ENCODE results near the gene ANKRD52.
"Not testable (repeated sequence)": the region's sequence is repeated elsewhere in the genome, so short reads cannot be mapped to it uniquely, and the experiment has no call there.

ANKRD52 gene

DNA sequence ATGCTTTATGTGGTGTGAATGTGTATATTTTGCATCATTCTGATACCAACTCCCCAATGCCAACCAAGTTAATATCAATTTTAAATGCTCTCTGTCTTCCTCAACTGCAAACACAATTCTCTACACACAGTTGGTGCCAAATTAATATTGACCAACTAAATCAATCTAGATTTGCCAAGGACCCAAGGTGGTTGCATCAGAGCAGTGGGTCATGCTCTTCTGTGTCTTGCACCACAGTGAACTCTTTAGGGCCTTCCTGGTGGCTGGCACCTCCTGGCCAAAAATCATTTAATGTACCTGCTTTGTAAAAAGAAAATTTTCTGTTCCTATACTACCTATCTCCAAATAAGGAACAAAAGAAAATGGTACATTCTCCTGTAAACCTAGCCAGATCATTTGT, 22.7 kb upstream of the ANKRD52 start:
- Histone ChIP-seq H3K9me3 (no peaks in the 10 kb centered on the region), H3K36me3 (peaks cover 83 to 100% (median 89%) of the 10 kb centered on the region in 3 donors), H3K4me1 (no peaks in the 10 kb centered on the region), H3K4me3 (no peak overlapping the region), H3K27ac (no peak overlapping the region), H3K27me3 (no peaks in the 10 kb centered on the region)
- DNase-seq = no peak
- TF ChIP-seq, protein P1, sequence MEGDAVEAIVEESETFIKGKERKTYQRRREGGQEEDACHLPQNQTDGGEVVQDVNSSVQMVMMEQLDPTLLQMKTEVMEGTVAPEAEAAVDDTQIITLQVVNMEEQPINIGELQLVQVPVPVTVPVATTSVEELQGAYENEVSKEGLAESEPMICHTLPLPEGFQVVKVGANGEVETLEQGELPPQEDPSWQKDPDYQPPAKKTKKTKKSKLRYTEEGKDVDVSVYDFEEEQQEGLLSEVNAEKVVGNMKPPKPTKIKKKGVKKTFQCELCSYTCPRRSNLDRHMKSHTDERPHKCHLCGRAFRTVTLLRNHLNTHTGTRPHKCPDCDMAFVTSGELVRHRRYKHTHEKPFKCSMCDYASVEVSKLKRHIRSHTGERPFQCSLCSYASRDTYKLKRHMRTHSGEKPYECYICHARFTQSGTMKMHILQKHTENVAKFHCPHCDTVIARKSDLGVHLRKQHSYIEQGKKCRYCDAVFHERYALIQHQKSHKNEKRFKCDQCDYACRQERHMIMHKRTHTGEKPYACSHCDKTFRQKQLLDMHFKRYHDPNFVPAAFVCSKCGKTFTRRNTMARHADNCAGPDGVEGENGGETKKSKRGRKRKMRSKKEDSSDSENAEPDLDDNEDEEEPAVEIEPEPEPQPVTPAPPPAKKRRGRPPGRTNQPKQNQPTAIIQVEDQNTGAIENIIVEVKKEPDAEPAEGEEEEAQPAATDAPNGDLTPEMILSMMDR (IDR thresholded peaks at IDR 0.05) = no peak
- intact Hi-C loops (cut with DNase I; ENCODE audit: low total_unique reads) = no loop called here

DNA sequence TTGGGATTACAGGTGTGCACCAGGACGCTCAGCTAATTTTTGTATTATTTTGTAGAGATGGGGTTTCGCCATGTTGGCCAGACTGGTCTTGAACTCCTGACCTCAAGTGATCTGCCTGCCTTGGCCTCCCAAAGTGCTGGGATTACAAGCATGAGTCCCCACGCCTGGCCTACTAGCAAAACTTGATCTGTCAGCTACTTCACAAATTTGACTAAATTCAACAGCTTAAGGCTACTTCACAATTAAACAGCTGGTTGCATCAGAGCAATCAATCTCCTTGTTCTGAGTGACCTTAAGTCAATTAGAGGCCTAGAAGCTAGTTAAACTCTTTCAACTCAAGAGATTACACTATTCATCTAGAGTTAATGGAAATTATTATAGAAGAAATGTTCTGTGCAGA, 20.7 kb upstream of the ANKRD52 start:
- no peak overlapping the region for H3K4me3 ChIP-seq
- intact Hi-C loops (cut with DNase I; ENCODE audit: low total_unique reads) = no loop called here
- no peaks in the 10 kb centered on the region for H3K9me3 ChIP-seq

DNA sequence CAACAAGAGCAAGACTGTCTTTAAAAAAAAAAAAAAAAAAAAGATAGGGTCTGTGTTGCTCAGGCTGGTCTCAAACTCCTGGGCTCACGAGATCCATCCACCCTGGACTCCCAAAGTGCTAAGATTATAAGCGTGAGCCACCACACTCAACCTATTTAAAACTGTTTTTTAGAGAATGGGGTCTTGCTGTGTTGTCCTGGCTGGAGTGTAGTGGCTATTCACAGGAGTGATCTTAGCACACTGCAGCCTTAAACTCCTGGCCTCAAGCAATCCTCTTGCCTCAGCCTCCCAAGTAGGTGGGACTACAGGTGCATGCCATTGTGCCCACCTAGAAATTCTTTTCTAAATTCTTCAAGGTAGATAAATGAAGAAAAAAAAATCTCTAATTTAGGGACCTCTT, 16.1 kb upstream of the ANKRD52 start:
- no peaks in the 10 kb centered on the region for H3K27me3 ChIP-seq
- H3K9me3 ChIP-seq = no peaks in the 10 kb centered on the region
- peaks cover 0 to 18% (median 6%) of the 10 kb centered on the region in 4 donors for H3K4me1 ChIP-seq
- intact Hi-C loops (cut with DNase I; ENCODE audit: low total_unique reads) = no loop called here
- no peak overlapping the region for H3K4me3 ChIP-seq
- TF ChIP-seq, protein P1 (IDR thresholded peaks at IDR 0.05) = no peak
- no peak overlapping the region for H3K27ac ChIP-seq
- DNase-seq = no peak
- H3K36me3 ChIP-seq = peaks cover 65 to 99% (median 68%) of the 10 kb centered on the region in 3 donors

More for the DNA sequence above, 20.7 kb upstream of the ANKRD52 start:
- Histone ChIP-seq H3K36me3 (peaks cover 90 to 100% (median 97%) of the 10 kb centered on the region in 3 donors), H3K27me3 (no peaks in the 10 kb centered on the region), H3K4me1 (no peaks in the 10 kb centered on the region), H3K27ac (no peak overlapping the region)
- TF ChIP-seq, protein P1 (IDR thresholded peaks at IDR 0.05) = no peak
- no peak for DNase-seq

DNA sequence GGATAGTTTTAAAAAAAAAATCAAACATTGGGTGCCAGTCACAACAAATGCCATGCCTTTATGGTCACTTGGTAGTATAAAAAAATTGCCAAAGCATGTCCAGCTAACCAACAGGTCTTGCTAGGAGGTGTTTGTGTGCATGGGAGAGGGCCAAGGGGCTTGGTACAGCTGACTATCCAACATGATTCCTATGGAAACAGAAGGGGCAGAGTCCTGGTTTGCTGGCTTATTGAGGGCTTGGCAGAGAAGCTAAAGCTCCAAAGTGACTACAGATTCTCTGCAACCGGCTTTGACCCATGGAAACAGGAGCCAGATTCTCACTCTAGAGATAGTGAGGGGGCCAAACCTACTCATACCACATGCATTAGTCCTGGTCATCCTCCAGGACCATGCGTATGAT, 14.3 kb upstream of the ANKRD52 start:
- H3K4me1 ChIP-seq = peaks cover 0 to 24% (median 12%) of the 10 kb centered on the region in 4 donors
- peaks cover 48 to 81% (median 55%) of the 10 kb centered on the region in 3 donors for H3K36me3 ChIP-seq
- H3K9me3 ChIP-seq; H3K4me3 ChIP-seq; intact Hi-C loops (cut with DNase I; ENCODE audit: low total_unique reads); H3K27me3 ChIP-seq; DNase-seq: not testable (repeated sequence)
- H3K27ac ChIP-seq = peak overlapping the region in 1 of 2 donors; percentile 75

DNA sequence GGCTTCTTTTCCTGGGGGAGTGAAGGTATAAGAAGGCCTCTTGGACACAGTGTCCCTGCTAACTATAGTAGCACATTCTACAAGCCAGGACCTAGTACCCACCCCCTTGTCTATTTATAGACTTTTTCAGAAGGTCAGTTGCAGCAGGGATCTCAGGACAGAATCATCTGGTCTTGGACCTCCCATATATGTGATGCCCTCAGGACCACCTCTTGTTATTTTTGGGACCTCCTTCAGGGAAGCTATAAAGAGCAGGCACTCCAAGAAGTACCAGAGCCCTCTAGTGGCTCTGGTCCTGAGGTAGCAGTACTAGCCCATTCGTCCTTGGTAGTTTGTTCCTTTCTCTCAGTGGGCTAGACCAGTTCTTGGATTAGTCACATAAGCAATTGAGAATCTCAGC, 12.8 kb upstream of the ANKRD52 start:
- Histone ChIP-seq H3K9me3 (no peaks in the 10 kb centered on the region), H3K4me1 (peaks cover 0 to 31% (median 17%) of the 10 kb centered on the region in 4 donors), H3K27ac (peak overlapping the region; percentile 61 to 75), H3K36me3 (peaks cover 36 to 66% (median 43%) of the 10 kb centered on the region in 3 donors), H3K4me3 (no peak overlapping the region), H3K27me3 (no peaks in the 10 kb centered on the region)
- intact Hi-C loops (cut with DNase I; ENCODE audit: low total_unique reads) = no loop called here
- no peak for DNase-seq
- TF ChIP-seq, protein P1 (IDR thresholded peaks at IDR 0.05) = peak; percentile 35 to 39

DNA sequence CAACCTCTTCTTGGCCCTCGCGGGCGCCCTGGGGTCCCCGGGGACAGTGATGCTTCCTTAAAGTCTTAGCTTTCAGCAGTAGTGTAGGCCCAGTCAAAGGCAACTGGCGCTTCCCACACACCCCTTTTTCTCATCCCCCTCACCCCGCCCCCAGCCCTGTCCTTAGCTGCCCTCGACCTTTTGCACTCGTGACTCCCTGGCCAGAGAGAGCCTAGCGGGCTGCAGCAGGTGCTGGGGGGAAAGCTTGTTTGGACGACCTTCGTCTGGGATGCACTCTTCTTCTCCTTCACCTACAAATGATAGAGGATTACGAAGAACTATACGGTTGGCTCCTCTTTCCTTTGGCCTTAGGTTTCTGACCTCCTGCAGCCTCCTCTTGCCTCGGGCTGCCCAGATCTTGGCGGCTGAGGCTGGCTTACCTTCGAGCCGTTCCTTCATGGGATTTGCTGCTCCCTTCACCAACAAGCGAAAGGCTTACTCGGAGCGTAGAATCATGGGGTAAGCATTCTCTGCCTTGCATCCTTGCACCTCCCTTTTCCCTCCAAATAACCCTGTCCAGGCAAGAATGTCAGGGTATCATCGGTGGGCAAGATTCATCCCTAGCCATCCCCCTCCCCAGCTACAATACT, 9.4 kb upstream of the ANKRD52 start:
- TF ChIP-seq, protein P1 (IDR thresholded peaks at IDR 0.05) = no peak
- intact Hi-C loops (cut with DNase I; ENCODE audit: low total_unique reads) = no loop called here
- Histone ChIP-seq H3K4me1 (peaks cover 0 to 34% (median 19%) of the 10 kb centered on the region in 4 donors), H3K27ac (peak overlapping the region; percentile 83 to 92), H3K9me3 (no peaks in the 10 kb centered on the region), H3K36me3 (peaks cover 3 to 32% (median 9%) of the 10 kb centered on the region in 3 donors), H3K27me3 (no peaks in the 10 kb centered on the region), H3K4me3 (peak overlapping the region; percentile 59 to 73)
- no peak for DNase-seq

Measured in tibial artery (tissue), 4 donors.